IMR-90 (cell line): ENCODE data around the gene EPS15. TPM values are rescaled to one million over a fixed set of nuclear protein-coding genes. Genes with fewer than 3 reads are reported as not detected.

Source experiments
- ATAC-seq: fragments of 200-7000 bp; cut with Tn5 transposase; 2 replicates; pipeline ENCODE4 v1.9.1; 2020; ENCODE audit warnings: low read depth, mild to moderate bottlenecking, moderate library complexity
- BruUV-seq: library from RNA; stranded (reverse); fragments of 400-500 nt; replicated peaks from 2 replicates; lab custom pipeline; 2021; lab: Mats Ljungman, UMichigan
- CTCF ChIA-PET: fragments of 300-600 bp; formaldehyde crosslinking; extraction: SDS; loops from one replicate; lab custom pipeline; 2021; ENCODE audit warnings: antibody characterized with exemption; lab: Yijun Ruan, JAX
- POLR2A ChIA-PET: fragments of 300-600 bp; sonication (Branson Sonifier 250); formaldehyde crosslinking; loops from one replicate; lab custom pipeline; 2022; ENCODE audit warnings: antibody characterized with exemption; ENCODE audit not compliant: unreplicated experiment; lab: Charles Lee
- DNase-seq: peaks from one replicate; pipeline ENCODE4 v3.0.0; 2013
- H2AFZ ChIP-seq: replicated peaks from 2 replicates; pipeline ENCODE3; 2013; ENCODE audit warnings: low read length, mild to moderate bottlenecking; ENCODE audit not compliant: poor library complexity
- H2AK5ac ChIP-seq: 2 replicates; pipeline ENCODE4 v1.6.1; 2013; ENCODE audit warnings: low read depth, low read length, inconsistent platforms
- H2AK9ac ChIP-seq: replicated peaks from 2 replicates; pipeline ENCODE3; 2013; ENCODE audit warnings: mild to moderate bottlenecking, low read depth, low read length, moderate library complexity; ENCODE audit not compliant: poor library complexity
- H2BK120ac ChIP-seq: 2 replicates; pipeline ENCODE4 v1.6.1; 2013; ENCODE audit warnings: low read depth, low read length, inconsistent platforms
- H2BK15ac ChIP-seq: 3 replicates; pipeline ENCODE4 v1.6.1; 2013; ENCODE audit warnings: low read depth, low read length, inconsistent platforms
- H2BK20ac ChIP-seq: 2 replicates; pipeline ENCODE4 v1.6.1; 2013; ENCODE audit warnings: low read depth, mild to moderate bottlenecking, inconsistent platforms, low read length, moderate library complexity
- H2BK5ac ChIP-seq: 2 replicates; pipeline ENCODE4 v1.6.1; 2013; ENCODE audit warnings: mild to moderate bottlenecking, low read depth, low read length, inconsistent platforms; ENCODE audit not compliant: poor library complexity, severe bottlenecking
- H3K14ac ChIP-seq: replicated peaks from 2 replicates; pipeline ENCODE4 v1.6.1; 2013; ENCODE audit warnings: low read depth, low read length, inconsistent platforms
- H3K18ac ChIP-seq: 2 replicates; pipeline ENCODE4 v1.6.1; 2013; ENCODE audit warnings: low read depth, low read length, control low read depth
- H3K23ac ChIP-seq: 2 replicates; pipeline ENCODE4 v1.6.1; 2013; ENCODE audit warnings: low read depth, low read length, inconsistent platforms
- H3K27ac ChIP-seq: 2 replicates; pipeline ENCODE4 v1.5.1; 2013; ENCODE audit warnings: mild to moderate bottlenecking, control low read depth, low read length; ENCODE audit not compliant: insufficient read depth
- H3K27me3 ChIP-seq: 2 replicates; pipeline ENCODE4 v1.6.1; 2013; ENCODE audit warnings: low read length; ENCODE audit not compliant: control insufficient read depth, insufficient read depth
- H3K36me3 ChIP-seq: 2 replicates; pipeline ENCODE4 v1.6.1; 2013; ENCODE audit warnings: low read length, mixed read lengths; ENCODE audit not compliant: control insufficient read depth, insufficient read depth
- H3K4ac ChIP-seq: 2 replicates; pipeline ENCODE4 v1.6.1; 2013; ENCODE audit warnings: low read depth, low read length, inconsistent platforms
- H3K4me1 ChIP-seq: 2 replicates; pipeline ENCODE4 v1.6.1; 2013; ENCODE audit warnings: low read length, mixed read lengths; ENCODE audit not compliant: control insufficient read depth, insufficient read depth
- H3K4me2 ChIP-seq: 2 replicates; pipeline ENCODE4 v1.6.1; 2013; ENCODE audit warnings: low read depth, mild to moderate bottlenecking, control low read depth, low read length, moderate library complexity
- H3K4me3 ChIP-seq: 2 replicates; pipeline ENCODE4 v1.5.1; 2013; ENCODE audit warnings: low read depth, mild to moderate bottlenecking, control low read depth, low read length, moderate library complexity; ENCODE audit not compliant: insufficient read depth
- H3K56ac ChIP-seq: 2 replicates; pipeline ENCODE4 v1.6.1; 2013; ENCODE audit warnings: low read length, inconsistent platforms; ENCODE audit not compliant: insufficient read depth; ENCODE audit errors: extremely low read depth
- H3K79me1 ChIP-seq, 2 experiments: 2 replicates each; pipeline ENCODE4 v1.6.1; 2013; ENCODE audit warnings: low read length in 2 of 2, inconsistent platforms in 1 of 2, low read depth in 1 of 2
- H3K9ac ChIP-seq: 2 replicates; pipeline ENCODE4 v1.6.1; 2013; ENCODE audit warnings: low read depth, low read length, control low read depth
- H3K9me1 ChIP-seq: 2 replicates; pipeline ENCODE4 v1.6.1; 2013; ENCODE audit warnings: low read length, inconsistent platforms; ENCODE audit not compliant: insufficient read depth
- H3K9me3 ChIP-seq: 2 replicates; pipeline ENCODE4 v1.6.1; 2013; ENCODE audit warnings: low read length; ENCODE audit not compliant: control insufficient read depth, insufficient read depth
- H4K20me1 ChIP-seq: 2 replicates; pipeline ENCODE4 v1.6.1; 2013; ENCODE audit warnings: low read length, inconsistent platforms; ENCODE audit not compliant: insufficient read depth
- H4K5ac ChIP-seq: 2 replicates; pipeline ENCODE4 v1.6.1; 2013; ENCODE audit warnings: mild to moderate bottlenecking, low read depth, low read length, control low read depth
- H4K8ac ChIP-seq, 2 experiments: 2 replicates each; pipeline ENCODE4 v1.6.1; 2013; ENCODE audit warnings: low read depth in 2 of 2, low read length in 2 of 2, control low read depth in 1 of 2, inconsistent platforms in 1 of 2
- H4K91ac ChIP-seq: 2 replicates; pipeline ENCODE4 v1.6.1; 2013; ENCODE audit warnings: low read depth, low read length, inconsistent platforms; ENCODE audit not compliant: insufficient read depth
- BHLHE40 ChIP-seq: fragments of 150-350 bp; IDR thresholded peaks from 2 replicates; pipeline ENCODE4 v1.6.1; 2016; ENCODE audit warnings: mild to moderate bottlenecking, low read depth, low read length
- CEBPB ChIP-seq: IDR thresholded peaks from 2 replicates; pipeline ENCODE4 v1.6.1; 2012; ENCODE audit warnings: low read depth, low read length, improper control_type of control experiment
- CHD1 ChIP-seq: IDR thresholded peaks from 2 replicates; pipeline ENCODE4 v1.6.1; 2012; ENCODE audit warnings: low read depth, low read length, improper control_type of control experiment
- CTCF ChIP-seq: conservative IDR thresholded peaks from 2 replicates; pipeline ENCODE4 v1.5.1; 2012; ENCODE audit warnings: mild to moderate bottlenecking, low read depth, low read length, improper control_type of control experiment
- ELK1 ChIP-seq: fragments of 150-350 bp; IDR thresholded peaks from 2 replicates; pipeline ENCODE4 v1.6.1; 2016; ENCODE audit warnings: low read depth, mild to moderate bottlenecking, low read length, moderate library complexity, borderline replicate concordance
- FOS ChIP-seq: fragments of 150-350 bp; IDR thresholded peaks from 2 replicates; pipeline ENCODE4 v1.6.1; 2016; ENCODE audit warnings: low read depth, low read length
- MAFK ChIP-seq: IDR thresholded peaks from 2 replicates; pipeline ENCODE4 v1.6.1; 2012; ENCODE audit warnings: low read depth, low read length, improper control_type of control experiment
- MXI1 ChIP-seq: IDR thresholded peaks from 2 replicates; pipeline ENCODE4 v1.6.1; 2012; ENCODE audit warnings: low read depth, mild to moderate bottlenecking, low read length, moderate library complexity, borderline replicate concordance
- NFE2L2 ChIP-seq: fragments of 150-350 bp; IDR thresholded peaks from 2 replicates; pipeline ENCODE4 v1.6.1; 2016; ENCODE audit warnings: low read depth, mild to moderate bottlenecking, low read length
- POLR2A ChIP-seq: IDR thresholded peaks from 2 replicates; pipeline ENCODE4 v1.6.1; 2012; ENCODE audit warnings: mild to moderate bottlenecking, low read depth, low read length
- RAD21 ChIP-seq: IDR thresholded peaks from 2 replicates; pipeline ENCODE4 v1.6.1; 2012; ENCODE audit warnings: low read length, improper control_type of control experiment
- RCOR1 ChIP-seq: IDR thresholded peaks from 2 replicates; pipeline ENCODE4 v1.6.1; 2012; ENCODE audit warnings: mild to moderate bottlenecking, low read length, improper control_type of control experiment; ENCODE audit not compliant: insufficient replicate concordance
- RFX5 ChIP-seq: IDR thresholded peaks from 2 replicates; pipeline ENCODE4 v1.8.0; 2012; ENCODE audit warnings: low read depth, mild to moderate bottlenecking, low read length, moderate library complexity
- SMC3 ChIP-seq: fragments of 150-350 bp; IDR thresholded peaks from 2 replicates; pipeline ENCODE4 v1.6.1; 2016; ENCODE audit warnings: low read depth, mild to moderate bottlenecking, antibody characterized with exemption, low read length, moderate library complexity
- USF2 ChIP-seq: fragments of 150-350 bp; IDR thresholded peaks from 2 replicates; pipeline ENCODE4 v1.6.1; 2017; ENCODE audit warnings: mild to moderate bottlenecking, antibody characterized with exemption, low read length, low read depth
- WGBS, 2 experiments: methylation state at CpG; one replicate each; pipeline versions ENCODE4 v1.1.5 to v1.1.7; 2013; ENCODE audit warnings: missing lambda C conversion rate in 2 of 2; ENCODE audit not compliant: insufficient read length in 1 of 2; ENCODE audit errors: extremely low coverage in 2 of 2; 5-methylcytosine and 5-hydroxymethylcytosine counted together
- dilution Hi-C: fragments of 300-500 bp; cut with HindIII; formaldehyde crosslinking; loops from one replicate; pipeline ENCODE4 v1.14.3; 2018; ENCODE audit warnings: low sequenced_read_pairs; ENCODE audit not compliant: unreplicated experiment
- in situ Hi-C: fragments of 300-500 bp; cut with MboI; formaldehyde crosslinking; loops from 3 replicates; pipeline ENCODE4 v1.14.3; 2019; ENCODE audit warnings: low sequenced_read_pairs, inconsistent platforms, mixed read lengths
- intact Hi-C: fragments of 100-400 bp; cut with micrococcal nuclease; formaldehyde crosslinking; loops from 2 replicates; pipeline ENCODE4 v1.10.0; 2022
- polyA plus RNA-seq, 3 experiments: library from polyadenylated mRNA; depleted of rRNA; stranded (reverse); fragments of >200 nt; gene quantifications; 2 replicates each; pipeline ENCODE4 v1.2.3, GENCODE V29; 2012; ENCODE audit warnings: low replicate concordance in 1 of 3
- total RNA-seq: library from RNA; depleted of rRNA; stranded (reverse); fragments of >200 nt; gene quantifications from 2 replicates; pipeline ENCODE4 v1.2.3, GENCODE V29; 2012

Gene EPS15
- total and polyA plus RNA-seq, 2 of the 4 experiments (the other 2 are of a cell fraction), result 17.6 to 38.0 TPM

GRCh38 chr1:51464828-51465227, 54.2 kb downstream of the EPS15 start:
- H2AK9ac ChIP-seq, result no peak overlapping the region
- H3K36me3 ChIP-seq, result peaks cover 11% of the 10 kb centered on the region
- no peak overlapping the region for H2BK20ac ChIP-seq
- no peak overlapping the region for H2BK5ac ChIP-seq
- intact Hi-C loops, result loop anchor here (5.0 kb wide), 1 partner anchor 38 kb away; no protein-coding TSS in a partner anchor
- H3K23ac ChIP-seq, result no peak overlapping the region
- CTCF ChIA-PET, result no interaction called here
- dilution Hi-C loops, result no loop called here
- H2BK120ac ChIP-seq, result no peak overlapping the region
- no peak overlapping the region for H3K14ac ChIP-seq
- no peak overlapping the region for H3K4ac ChIP-seq
- TF ChIP-seq BHLHE40, result no peak
- TF ChIP-seq ELK1, result no peak
- TF ChIP-seq MAFK, result no peak
- TF ChIP-seq NFE2L2, result no peak
- no peak for TF ChIP-seq SMC3
- no peak for TF ChIP-seq RAD21
- TF ChIP-seq MXI1, result no peak
- TF ChIP-seq POLR2A, result no peak
- TF ChIP-seq FOS, result no peak
- TF ChIP-seq RFX5, result no peak
- TF ChIP-seq CEBPB, result no peak
- no peak for TF ChIP-seq RCOR1
- no peak for TF ChIP-seq USF2
- TF ChIP-seq CHD1, result no peak
- TF ChIP-seq CTCF, result no peak
- peaks cover 2 to 4% of the 10 kb centered on the region in 2 experiments; a peak in 3 of 4 replicates for H3K79me1 ChIP-seq
- no peak overlapping the region for H3K4me3 ChIP-seq
- no peak overlapping the region for H3K9ac ChIP-seq
- H3K27me3 ChIP-seq, result no peaks in the 10 kb centered on the region
- no peak overlapping the region for H4K91ac ChIP-seq
- no peak overlapping the region for H4K5ac ChIP-seq
- H3K18ac ChIP-seq, result no peak overlapping the region
- WGBS, 2 experiments, result no CpG with 5 or more reads among the region's 3 CpGs
- ATAC-seq (no peak), DNase-seq (no peak)
- in situ Hi-C loops, result no loop called here
- H2BK15ac ChIP-seq, result no peak overlapping the region
- H4K20me1 ChIP-seq, result no peaks in the 10 kb centered on the region
- POLR2A ChIA-PET, result no interaction called here
- H2AK5ac ChIP-seq, result no peak overlapping the region
- no TSS peak for BruUV-seq
- H3K56ac ChIP-seq, result no peak overlapping the region
- H3K9me1 ChIP-seq, result no peaks in the 10 kb centered on the region
- no peak overlapping the region for H3K4me2 ChIP-seq
- H3K4me1 ChIP-seq, result no peaks in the 10 kb centered on the region
- no peak overlapping the region for H2AFZ ChIP-seq
- H4K8ac ChIP-seq, result no peak overlapping the region
- no peaks in the 10 kb centered on the region for H3K9me3 ChIP-seq
- no peak overlapping the region for H3K27ac ChIP-seq
